WTC11 (cell line): ENCODE measurements around the gene CLECL1. TPM values are rescaled to one million over a fixed set of nuclear protein-coding genes. Genes with fewer than 3 reads are reported as not detected.

Experiments used
- ATAC-seq: fragments of 200-7000 bp; cut with Tn5 transposase; 2 replicates; pipeline ENCODE4 v1.10.0; 2021; ENCODE audit warnings: mild to moderate bottlenecking, moderate library complexity
- CTCF ChIA-PET: fragments of 300-600 bp; sonication (Branson Sonifier 250); formaldehyde crosslinking; loops from one replicate; lab custom pipeline; 2021; ENCODE audit warnings: antibody characterized with exemption; lab: Charles Lee
- POLR2A ChIA-PET: fragments of 350-600 bp; sonication (Branson Sonifier 250); formaldehyde crosslinking; loops from one replicate; lab custom pipeline; 2021; ENCODE audit warnings: antibody characterized with exemption; lab: Charles Lee
- DNase-seq: peaks from one replicate; pipeline ENCODE4 v3.0.0; 2021; ENCODE audit warnings: low spot score
- H3K27ac Mint-ChIP-seq: 2 replicates; pipeline ENCODE4 v1.8.0; 2021; ENCODE audit warnings: mixed read lengths
- H3K27me3 Mint-ChIP-seq: 2 replicates; pipeline ENCODE4 v1.8.0; 2021; ENCODE audit warnings: low read depth, mild to moderate bottlenecking, moderate library complexity, mixed read lengths
- H3K36me3 Mint-ChIP-seq: 2 replicates; pipeline ENCODE4 v1.8.0; 2021; ENCODE audit warnings: mixed read lengths
- H3K4me1 Mint-ChIP-seq: 2 replicates; pipeline ENCODE4 v1.8.0; 2022; ENCODE audit warnings: mixed read lengths
- H3K4me3 Mint-ChIP-seq: 2 replicates; pipeline ENCODE4 v1.8.0; 2021; ENCODE audit warnings: mild to moderate bottlenecking, moderate library complexity, mixed read lengths
- H3K9me3 Mint-ChIP-seq: 2 replicates; pipeline ENCODE4 v1.8.0; 2021; ENCODE audit warnings: mixed read lengths
- AFF4 ChIP-seq: sonication (generic); formaldehyde crosslinking; IDR thresholded peaks from 2 replicates; pipeline ENCODE4 v1.8.1; 2023; ENCODE audit warnings: mild to moderate bottlenecking, missing genetic modification reagents, borderline replicate concordance
- CREM ChIP-seq: sonication (generic); formaldehyde crosslinking; IDR thresholded peaks from 2 replicates; pipeline ENCODE4 v1.8.1; 2022; ENCODE audit warnings: mild to moderate bottlenecking, missing genetic modification reagents, moderate library complexity
- E2F5 ChIP-seq: sonication (generic); formaldehyde crosslinking; IDR thresholded peaks from 2 replicates; pipeline ENCODE4 v1.8.1; 2022; ENCODE audit warnings: mild to moderate bottlenecking, moderate library complexity, missing genetic modification reagents
- ELF4 ChIP-seq: sonication (generic); formaldehyde crosslinking; IDR thresholded peaks from 2 replicates; pipeline ENCODE4 v1.8.1; 2022; ENCODE audit warnings: low read depth, mild to moderate bottlenecking, moderate library complexity, missing genetic modification reagents
- FOXK1 ChIP-seq: sonication (generic); formaldehyde crosslinking; IDR thresholded peaks from 2 replicates; pipeline ENCODE4 v1.8.0; 2022; ENCODE audit warnings: mild to moderate bottlenecking, moderate library complexity, missing genetic modification reagents
- GRHL2 ChIP-seq: fragments of 250-450 bp; sonication (Bioruptor Pico); IDR thresholded peaks from 2 replicates; pipeline ENCODE4 v1.8.0; 2022; ENCODE audit warnings: mild to moderate bottlenecking, moderate library complexity; ENCODE audit not compliant: insufficient replicate concordance, severe bottlenecking
- JUN ChIP-seq: sonication (generic); formaldehyde crosslinking; IDR thresholded peaks from 2 replicates; pipeline ENCODE4 v1.8.0; 2023; ENCODE audit warnings: mild to moderate bottlenecking, missing genetic modification reagents
- MAX ChIP-seq: sonication (generic); formaldehyde crosslinking; IDR thresholded peaks from 2 replicates; pipeline ENCODE4 v1.8.0; 2022; ENCODE audit warnings: mild to moderate bottlenecking, missing genetic modification reagents
- NR3C1 ChIP-seq: sonication (generic); formaldehyde crosslinking; conservative IDR thresholded peaks from 2 replicates; pipeline ENCODE4 v1.8.1; 2023; ENCODE audit warnings: low read depth, mild to moderate bottlenecking, missing genetic modification reagents
- SMAD3 ChIP-seq: sonication (generic); formaldehyde crosslinking; IDR thresholded peaks from 2 replicates; pipeline ENCODE4 v1.8.0; 2022; ENCODE audit warnings: missing genetic modification reagents, mild to moderate bottlenecking, borderline replicate concordance
- TEAD4 ChIP-seq: sonication (generic); formaldehyde crosslinking; IDR thresholded peaks from 2 replicates; pipeline ENCODE4 v1.8.0; 2022; ENCODE audit warnings: mild to moderate bottlenecking, missing genetic modification reagents
- ZBTB21 ChIP-seq: sonication (generic); formaldehyde crosslinking; IDR thresholded peaks from 2 replicates; pipeline ENCODE4 v1.8.1; 2023; ENCODE audit warnings: mild to moderate bottlenecking, missing genetic modification reagents, borderline replicate concordance
- ZNF219 ChIP-seq: sonication (generic); formaldehyde crosslinking; IDR thresholded peaks from 2 replicates; pipeline ENCODE4 v1.8.0; 2023; ENCODE audit warnings: missing genetic modification reagents, mild to moderate bottlenecking, borderline replicate concordance
- ZNF263 ChIP-seq: sonication (generic); formaldehyde crosslinking; IDR thresholded peaks from 2 replicates; pipeline ENCODE4 v1.8.1; 2022; ENCODE audit warnings: low read depth, mild to moderate bottlenecking, moderate library complexity, missing genetic modification reagents
- ZNF671 ChIP-seq: fragments of 250-450 bp; sonication (Bioruptor Pico); IDR thresholded peaks from 2 replicates; pipeline ENCODE4 v1.8.0; 2021; ENCODE audit warnings: mild to moderate bottlenecking
- total RNA-seq: library from RNA; stranded (reverse); gene quantifications from 3 replicates; pipeline ENCODE4 v1.2.3, GENCODE V29; 2021
- TF ChIP-seq, protein P1 (sequence below): sonication (generic); formaldehyde crosslinking; IDR thresholded peaks from 2 replicates; pipeline ENCODE4 v1.8.1; 2022; ENCODE audit warnings: low read depth, missing genetic modification reagents, borderline replicate concordance
- TF ChIP-seq, protein P2 (sequence below): fragments of 250-450 bp; sonication (Bioruptor Pico); IDR thresholded peaks from 2 replicates; pipeline ENCODE4 v1.9.0; 2021; ENCODE audit warnings: moderate library complexity, mild to moderate bottlenecking, inconsistent platforms, borderline replicate concordance
- TF ChIP-seq, protein P3 (sequence below): fragments of 250-450 bp; sonication (Bioruptor Pico); conservative IDR thresholded peaks from 2 replicates; pipeline ENCODE4 v1.9.0; 2021; ENCODE audit warnings: mild to moderate bottlenecking
- TF ChIP-seq, protein P4 (sequence below): sonication (generic); formaldehyde crosslinking; IDR thresholded peaks from 2 replicates; pipeline ENCODE4 v1.8.1; 2023; ENCODE audit warnings: mild to moderate bottlenecking, missing genetic modification reagents, moderate library complexity

Gene CLECL1
- total RNA-seq, 1 experiment from 2014 or later, result not detected

GRCh38 chr12:9760699-9761418 lies 28.0 kb upstream of the CLECL1 start, which contains the start of gene CD69 (continued):
- TF ChIP-seq, protein P1, sequence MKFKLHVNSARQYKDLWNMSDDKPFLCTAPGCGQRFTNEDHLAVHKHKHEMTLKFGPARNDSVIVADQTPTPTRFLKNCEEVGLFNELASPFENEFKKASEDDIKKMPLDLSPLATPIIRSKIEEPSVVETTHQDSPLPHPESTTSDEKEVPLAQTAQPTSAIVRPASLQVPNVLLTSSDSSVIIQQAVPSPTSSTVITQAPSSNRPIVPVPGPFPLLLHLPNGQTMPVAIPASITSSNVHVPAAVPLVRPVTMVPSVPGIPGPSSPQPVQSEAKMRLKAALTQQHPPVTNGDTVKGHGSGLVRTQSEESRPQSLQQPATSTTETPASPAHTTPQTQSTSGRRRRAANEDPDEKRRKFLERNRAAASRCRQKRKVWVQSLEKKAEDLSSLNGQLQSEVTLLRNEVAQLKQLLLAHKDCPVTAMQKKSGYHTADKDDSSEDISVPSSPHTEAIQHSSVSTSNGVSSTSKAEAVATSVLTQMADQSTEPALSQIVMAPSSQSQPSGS (CRISPR knock-in tag), result no peak
- TF ChIP-seq ZNF263, result no peak
- TF ChIP-seq CREM (CRISPR knock-in tag), result no peak

DNA sequence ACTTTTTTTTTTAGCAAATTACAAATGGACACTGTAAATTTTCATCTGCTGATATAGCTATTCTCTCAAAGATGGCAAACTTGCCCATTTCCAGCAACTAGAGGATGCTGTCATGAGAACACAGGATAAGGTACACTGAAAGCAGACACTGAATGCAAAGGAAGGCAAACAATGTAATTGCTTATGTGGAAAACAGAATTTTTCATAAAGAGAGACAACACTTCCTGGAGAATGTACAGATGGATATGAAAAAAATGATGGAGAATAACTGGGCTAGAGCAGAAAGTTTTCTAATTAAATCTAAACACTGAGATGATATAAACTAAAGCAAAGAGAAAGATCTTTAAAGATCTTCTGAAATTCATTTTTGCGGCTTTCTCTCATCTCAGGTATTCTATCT lies 27.2 kb upstream of the CLECL1 start:
- Mint-ChIP-seq H3K9me3 (no peaks in the 10 kb centered on the region), H3K36me3 (no peaks in the 10 kb centered on the region), H3K27ac (no peak overlapping the region), H3K4me3 (no peak overlapping the region), H3K4me1 (peaks cover 12% of the 10 kb centered on the region), H3K27me3 (no peaks in the 10 kb centered on the region)
- TF ChIP-seq ELF4 (no peak), CREM (CRISPR knock-in tag) (no peak), MAX (CRISPR knock-in tag) (no peak), JUN (CRISPR knock-in tag) (no peak), ZNF219 (CRISPR knock-in tag) (no peak), FOXK1 (no peak), E2F5 (no peak), ZBTB21 (CRISPR knock-in tag) (no peak), SMAD3 (CRISPR knock-in tag) (no peak), NR3C1 (CRISPR knock-in tag) (no peak), AFF4 (CRISPR knock-in tag) (no peak), GRHL2 (no peak), ZNF671 (no peak), TEAD4 (CRISPR knock-in tag) (no peak)
- TF ChIP-seq, protein P2, sequence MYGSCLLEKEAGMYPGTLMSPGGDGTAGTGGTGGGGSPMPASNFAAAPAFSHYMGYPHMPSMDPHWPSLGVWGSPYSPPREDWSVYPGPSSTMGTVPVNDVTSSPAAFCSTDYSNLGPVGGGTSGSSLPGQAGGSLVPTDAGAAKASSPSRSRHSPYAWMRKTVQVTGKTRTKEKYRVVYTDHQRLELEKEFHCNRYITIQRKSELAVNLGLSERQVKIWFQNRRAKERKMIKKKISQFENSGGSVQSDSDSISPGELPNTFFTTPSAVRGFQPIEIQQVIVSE (CRISPR knock-in tag), result no peak
- TF ChIP-seq, protein P3, sequence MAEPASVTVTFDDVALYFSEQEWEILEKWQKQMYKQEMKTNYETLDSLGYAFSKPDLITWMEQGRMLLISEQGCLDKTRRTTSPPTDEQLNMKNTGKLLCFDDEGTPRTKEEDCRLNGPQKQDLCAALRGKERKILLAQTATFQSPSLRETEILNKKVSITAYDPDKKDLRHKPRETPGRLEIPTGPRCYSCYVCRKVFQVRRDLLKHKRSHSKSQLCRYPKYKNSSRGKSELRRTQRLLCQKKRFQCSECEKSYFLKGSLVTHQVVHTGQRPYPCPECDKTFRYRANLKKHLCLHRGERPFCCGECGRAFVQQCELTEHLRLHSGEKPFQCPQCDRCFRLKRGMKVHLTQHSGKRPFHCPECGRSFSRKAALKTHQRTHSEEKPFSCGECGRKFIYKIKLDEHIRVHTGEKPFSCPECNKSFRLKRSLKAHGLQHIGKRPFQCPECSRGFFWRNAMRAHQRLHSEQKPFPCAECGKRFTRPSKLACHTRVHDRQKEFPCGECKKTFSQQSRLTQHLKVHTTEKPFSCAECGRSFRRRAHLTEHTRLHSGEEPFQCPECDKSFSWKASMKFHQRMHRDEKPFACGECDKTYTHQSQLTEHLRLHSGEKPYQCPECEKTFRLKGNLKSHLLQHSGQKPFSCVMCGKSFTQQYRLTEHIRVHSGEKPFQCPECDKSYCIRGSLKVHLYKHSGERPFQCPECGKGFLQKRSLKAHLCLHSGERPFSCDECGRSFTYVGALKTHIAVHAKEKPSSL (CRISPR knock-in tag), result no peak
- TF ChIP-seq, protein P4, sequence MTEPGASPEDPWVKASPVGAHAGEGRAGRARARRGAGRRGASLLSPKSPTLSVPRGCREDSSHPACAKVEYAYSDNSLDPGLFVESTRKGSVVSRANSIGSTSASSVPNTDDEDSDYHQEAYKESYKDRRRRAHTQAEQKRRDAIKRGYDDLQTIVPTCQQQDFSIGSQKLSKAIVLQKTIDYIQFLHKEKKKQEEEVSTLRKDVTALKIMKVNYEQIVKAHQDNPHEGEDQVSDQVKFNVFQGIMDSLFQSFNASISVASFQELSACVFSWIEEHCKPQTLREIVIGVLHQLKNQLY (CRISPR knock-in tag), result no peak
- no peak for ATAC-seq
- ChIA-PET POLR2A (no interaction called here), CTCF (interaction anchor here (1.5 to 2.2 kb wide), 4 partner anchors 9 to 38 kb away, joined by 5 to 13 read pairs (median 6); no protein-coding TSS in a partner anchor)
- no peak for DNase-seq
